A673 (cell line): ENCODE data around the gene SPATA2.

Source experiments
- CTCF ChIP-seq: fragments of 300-800, 200-600 bp; sonication (generic); conservative IDR thresholded peaks from 2 replicates; pipeline ENCODE4 v1.5.1; 2017; ENCODE audit warnings: low read depth, mild to moderate bottlenecking, antibody characterized with exemption, low read length, moderate library complexity, mixed read lengths
- EZH2 ChIP-seq: fragments of 200-600 bp; sonication (generic); IDR thresholded peaks from 2 replicates; pipeline ENCODE4 v1.6.1; 2017; ENCODE audit warnings: borderline replicate concordance, low read depth, mild to moderate bottlenecking, mixed read lengths, antibody characterized with exemption, low read length; ENCODE audit not compliant: poor library complexity, severe bottlenecking

- TF ChIP-seq CTCF (no peak), EZH2 (no peak)
These were observed 43.3 kb downstream of the SPATA2 start for GRCh38 chr20:49872056-49872455.
